Spleen (tissue), 11 donors: Measurements from ENCODE around the gene DTX4. TPM values are rescaled to one million over a fixed set of nuclear protein-coding genes. Genes with fewer than 3 reads are reported as not detected.

Source experiments
- DNase-seq: peaks from one replicate; pipeline ENCODE4 v3.0.0-alpha.2; 2020
- H3K27ac ChIP-seq, 8 donors: fragments of 200-600 bp; sonication (generic) in 7 of 8; 1 replicate in 4 of 8; 2 replicates in 4 of 8; pipeline versions ENCODE4 v1.5.0 to v1.8.0; 2016 to 2021; ENCODE audit warnings: inconsistent platforms in 4 of 8, mild to moderate bottlenecking in 4 of 8, moderate library complexity in 1 of 8
- H3K27me3 ChIP-seq, 7 donors: fragments of 200-600 bp; sonication (generic) in 6 of 7; replicated peaks in 1 of 7; 1 replicate in 4 of 7; 2 replicates in 3 of 7; pipeline versions ENCODE4 v1.5.0 to v1.8.0; 2016 to 2021; ENCODE audit warnings: inconsistent platforms in 3 of 7, mild to moderate bottlenecking in 1 of 7
- H3K36me3 ChIP-seq, 6 donors: fragments of 200-600 bp; sonication (generic) in 5 of 6; 1 replicate in 4 of 6; 2 replicates in 2 of 6; pipeline versions ENCODE4 v1.5.0 to v1.8.0; 2016 to 2021; ENCODE audit warnings: inconsistent platforms in 2 of 6
- H3K4me1 ChIP-seq, 6 donors: fragments of 200-600 bp; sonication (generic) in 5 of 6; 1 replicate in 3 of 6; 2 replicates in 3 of 6; pipeline versions ENCODE4 v1.5.0 to v1.8.0; 2016 to 2021; ENCODE audit warnings: inconsistent platforms in 3 of 6
- H3K4me3 ChIP-seq, 8 donors: fragments of 200-600 bp; sonication (generic) in 7 of 8; 1 replicate in 4 of 8; 2 replicates in 4 of 8; pipeline versions ENCODE4 v1.5.0 to v1.8.0; 2016 to 2021; ENCODE audit warnings: inconsistent platforms in 4 of 8, mild to moderate bottlenecking in 4 of 8, moderate library complexity in 2 of 8
- H3K9me3 ChIP-seq, 8 donors: fragments of 200-600 bp; sonication (generic) in 7 of 8; 1 replicate in 4 of 8; 2 replicates in 4 of 8; pipeline versions ENCODE4 v1.5.0 to v1.8.0; 2016 to 2021; ENCODE audit warnings: inconsistent platforms in 4 of 8
- POLR2A ChIP-seq, 3 donors: fragments of 450-650 bp; IDR thresholded peaks; one replicate each; pipeline ENCODE4 v1.5.1; 2017; ENCODE audit warnings: antibody characterized with exemption in 3 of 3, mild to moderate bottlenecking in 1 of 3
- POLR2AphosphoS5 ChIP-seq, 3 donors: sonication (generic); formaldehyde crosslinking; IDR thresholded peaks; one replicate each; pipeline ENCODE4 v1.5.1; 2017; ENCODE audit warnings: antibody characterized with exemption in 3 of 3
- WGBS, 5 donors: extraction: QIAGEN DNeasy Blood & Tissue Kit in 3 of 5; methylation state at CpG; one replicate each; pipeline versions ENCODE4 v1.1.5 to v1.1.7; 2013 to 2018; 5-methylcytosine and 5-hydroxymethylcytosine counted together
- intact Hi-C: fragments of 100-400 bp; cut with DNase I; formaldehyde crosslinking; loops from one replicate; pipeline ENCODE4 v1.15.0; 2023; ENCODE audit warnings: low total_unique reads
- polyA plus RNA-seq, 3 donors: library from polyadenylated mRNA; stranded (reverse); fragments of 200-250 nt; gene quantifications; one replicate each; pipeline ENCODE4 v1.2.1, GENCODE V29; 2013
- total RNA-seq, 7 donors: library from RNA; depleted of rRNA in 3 of 7; stranded (reverse); fragments of >200 nt in 3 of 7; fragmentation: NEBNext Ultra II Directional in 4 of 7; extraction: Animal tissue kit (Norgen Biotek cat#: 25700) in 4 of 7; gene quantifications; one replicate each; pipeline versions ENCODE4 v1.1.0 to v1.2.1, GENCODE V29; 2016 to 2021
- TF ChIP-seq, protein P1 (sequence below), 11 experiments: fragments of 200-600 bp in 7 of 11; fragments of 450-650 bp in 4 of 11; sonication (generic) in 4 of 11; IDR thresholded peaks in 8 of 11; conservative IDR thresholded peaks in 3 of 11; 1 replicate in 7 of 11; 2 replicates in 4 of 11; pipeline versions ENCODE4 v1.4.0 to v1.8.0; 2016 to 2021; ENCODE audit warnings: antibody characterized with exemption in 11 of 11, inconsistent platforms in 4 of 11, mild to moderate bottlenecking in 1 of 11
- donor health status: healthy with polysubstance abuse.
- donor health status: DM: no; HTN: no; CAD: no; lungs with moderate emphysema.
- donor health status: DM: no; HTN: no; CAD: no.
- donor health status: Bipolar disorder and iron deficiency.
- donor health status: healthy.
- donor health status: DM: no; HTN: no; CAD: no.
- donor health status: DM: yes; HTN: yes; CAD: no.

Gene DTX4
- total and polyA plus RNA-seq, 10 donors = 3.9 to 19.1 (median 9.6) TPM

DNA sequence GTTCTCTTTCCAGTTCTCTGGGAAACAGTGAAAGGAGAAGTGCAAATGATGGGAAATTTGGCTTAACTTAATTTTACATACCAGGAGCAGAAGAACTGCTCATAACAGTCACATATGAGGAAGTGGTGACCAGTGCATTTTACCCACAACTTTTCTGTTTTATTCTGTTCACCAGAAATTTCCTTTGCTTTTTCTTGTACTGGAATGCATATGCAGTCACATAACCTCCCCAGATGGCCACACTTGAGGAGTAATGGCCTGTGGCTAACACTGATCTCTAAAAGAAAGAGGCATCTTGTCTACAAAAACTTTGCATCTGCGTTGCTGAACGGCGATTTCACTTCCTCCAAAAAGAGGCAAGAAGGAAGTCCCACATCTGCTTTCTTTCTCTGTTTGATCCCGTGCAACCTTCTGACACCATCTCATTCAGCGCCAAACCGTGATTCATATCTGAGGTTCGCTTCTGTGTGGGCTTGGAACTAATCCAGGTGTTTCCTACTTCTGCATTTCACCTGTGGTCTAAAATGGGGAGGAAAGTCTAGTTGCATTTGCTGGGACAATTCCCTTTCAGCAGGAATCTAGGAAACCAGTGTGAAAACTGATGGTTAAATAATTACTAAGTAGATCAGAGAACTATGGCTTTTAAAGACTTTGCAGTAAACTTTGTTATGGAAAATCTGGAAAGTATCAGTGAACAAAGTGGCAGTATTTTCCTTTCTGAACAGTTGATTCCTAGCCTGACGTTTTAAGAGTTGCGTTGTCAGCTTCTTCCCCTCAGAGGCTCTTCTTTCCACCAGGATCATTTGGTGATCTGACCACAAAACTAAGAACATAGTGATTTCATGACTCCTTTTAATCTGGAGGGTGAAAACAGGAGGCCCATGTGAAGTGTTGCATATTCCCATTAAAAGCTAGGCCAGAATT, 45.0 kb downstream of the DTX4 start:
- intact Hi-C loops = no loop called here
- no peaks in the 10 kb centered on the region for H3K36me3 ChIP-seq
- WGBS, 5 donors = 12 to 15% (median 14%) methylated on average over 9 of the region's 9 CpGs
- peak overlapping the region; percentile 43 to 88 (median 83) for H3K27ac ChIP-seq
- DNase-seq = peak; percentile 80
- H3K4me1 ChIP-seq = peaks cover 14 to 95% (median 48%) of the 10 kb centered on the region in 6 donors
- H3K4me3 ChIP-seq = peak overlapping the region in 1 of 8 donors; percentile 54
- no peaks in the 10 kb centered on the region for H3K9me3 ChIP-seq
- H3K27me3 ChIP-seq = no peaks in the 10 kb centered on the region
- TF ChIP-seq POLR2A (IDR thresholded peaks at IDR 0.05) (no peak), POLR2AphosphoS5 (IDR thresholded peaks at IDR 0.05) (peak in 1 of 3 donors; percentile 86)
- TF ChIP-seq, protein P1, sequence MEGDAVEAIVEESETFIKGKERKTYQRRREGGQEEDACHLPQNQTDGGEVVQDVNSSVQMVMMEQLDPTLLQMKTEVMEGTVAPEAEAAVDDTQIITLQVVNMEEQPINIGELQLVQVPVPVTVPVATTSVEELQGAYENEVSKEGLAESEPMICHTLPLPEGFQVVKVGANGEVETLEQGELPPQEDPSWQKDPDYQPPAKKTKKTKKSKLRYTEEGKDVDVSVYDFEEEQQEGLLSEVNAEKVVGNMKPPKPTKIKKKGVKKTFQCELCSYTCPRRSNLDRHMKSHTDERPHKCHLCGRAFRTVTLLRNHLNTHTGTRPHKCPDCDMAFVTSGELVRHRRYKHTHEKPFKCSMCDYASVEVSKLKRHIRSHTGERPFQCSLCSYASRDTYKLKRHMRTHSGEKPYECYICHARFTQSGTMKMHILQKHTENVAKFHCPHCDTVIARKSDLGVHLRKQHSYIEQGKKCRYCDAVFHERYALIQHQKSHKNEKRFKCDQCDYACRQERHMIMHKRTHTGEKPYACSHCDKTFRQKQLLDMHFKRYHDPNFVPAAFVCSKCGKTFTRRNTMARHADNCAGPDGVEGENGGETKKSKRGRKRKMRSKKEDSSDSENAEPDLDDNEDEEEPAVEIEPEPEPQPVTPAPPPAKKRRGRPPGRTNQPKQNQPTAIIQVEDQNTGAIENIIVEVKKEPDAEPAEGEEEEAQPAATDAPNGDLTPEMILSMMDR (IDR thresholded peaks at IDR 0.05 in 8 of 11, conservative IDR thresholded peaks at IDR 0.05 in 3 of 11) = peak in 1 of 11 experiments; percentile 6

DNA sequence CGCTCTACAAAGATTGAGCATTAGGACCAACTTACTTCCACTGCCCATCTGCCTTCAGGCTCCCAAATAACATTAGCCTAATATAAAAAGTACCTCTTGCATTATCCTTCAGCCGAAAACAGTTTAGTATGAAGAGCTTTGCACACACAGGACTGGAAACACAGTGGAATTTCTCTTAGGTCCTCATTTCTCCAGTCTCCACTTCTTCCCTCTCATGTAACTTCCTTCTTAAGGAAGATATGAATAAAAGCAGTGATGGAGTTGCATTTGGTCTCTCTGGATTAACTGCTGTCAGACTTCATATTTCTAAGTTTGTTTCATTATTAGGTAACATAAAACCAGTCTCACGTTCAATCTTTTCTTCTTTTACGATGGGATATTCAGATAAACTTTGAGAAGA, 46.4 kb downstream of the DTX4 start:
- intact Hi-C loops = no loop called here
- Histone ChIP-seq H3K27me3 (no peaks in the 10 kb centered on the region), H3K4me1 (peaks cover 14 to 96% (median 47%) of the 10 kb centered on the region in 6 donors), H3K36me3 (no peaks in the 10 kb centered on the region), H3K9me3 (no peaks in the 10 kb centered on the region), H3K27ac (peak overlapping the region in 5 of 8 donors; percentile 83 to 88 (median 85)), H3K4me3 (peak overlapping the region in 1 of 8 donors; percentile 24)
- no peak for DNase-seq
- no peak for TF ChIP-seq POLR2AphosphoS5 (IDR thresholded peaks at IDR 0.05)
- WGBS, 5 donors = 89 to 96% (median 91%) methylated on average over 4 of the region's 4 CpGs

DNA sequence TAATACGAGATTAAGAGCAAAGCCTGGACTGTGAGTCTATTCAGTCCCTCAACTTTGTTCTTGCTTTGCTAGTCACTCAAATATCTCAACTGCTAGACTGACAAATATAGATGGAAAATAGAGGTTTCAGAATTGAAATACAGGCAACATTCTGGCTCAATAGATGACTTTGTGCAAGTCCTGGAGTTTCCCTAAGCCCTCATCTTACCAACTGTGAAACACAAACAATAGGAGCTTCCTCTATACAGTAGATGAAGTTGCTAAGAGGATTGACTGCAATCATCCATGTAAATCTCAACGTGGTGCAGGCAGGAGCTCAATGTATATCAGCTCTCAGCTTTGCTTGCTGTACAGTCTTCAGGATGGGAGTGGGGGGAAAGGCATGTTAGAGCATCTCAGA, 47.0 kb downstream of the DTX4 start:
- Histone ChIP-seq H3K4me3 (no peak overlapping the region), H3K4me1 (peaks cover 14 to 96% (median 49%) of the 10 kb centered on the region in 6 donors), H3K9me3 (no peaks in the 10 kb centered on the region), H3K36me3 (no peaks in the 10 kb centered on the region), H3K27me3 (no peaks in the 10 kb centered on the region), H3K27ac (peak overlapping the region in 1 of 8 donors; percentile 88)
- WGBS, 5 donors = 57 to 68% (median 59%) methylated on average over 2 of the region's 2 CpGs
- TF ChIP-seq POLR2AphosphoS5 (IDR thresholded peaks at IDR 0.05) = no peak
- TF ChIP-seq, protein P1 (IDR thresholded peaks at IDR 0.05 in 8 of 11, conservative IDR thresholded peaks at IDR 0.05 in 3 of 11) = no peak
- TF ChIP-seq POLR2A (IDR thresholded peaks at IDR 0.05) = no peak
- DNase-seq = no peak
- intact Hi-C loops = no loop called here

DNA sequence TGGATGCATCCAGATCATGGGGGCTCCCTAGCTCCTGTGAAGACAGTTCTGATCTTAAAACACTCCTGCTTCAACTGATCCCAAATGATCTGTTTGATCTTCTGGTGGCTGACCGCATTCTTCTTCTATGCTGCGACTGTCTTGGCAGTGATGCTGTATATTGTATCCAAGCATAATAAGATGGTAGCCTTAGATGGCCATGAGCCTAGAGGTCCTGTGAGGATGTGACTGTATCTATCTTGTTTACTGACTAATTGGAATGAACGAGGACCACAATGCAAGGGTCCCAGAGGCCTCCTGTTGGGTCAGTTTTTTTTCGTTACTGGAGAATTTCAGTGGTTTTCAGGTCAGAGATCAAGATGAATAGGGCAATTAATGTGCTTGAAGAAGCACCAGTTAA, 47.9 kb downstream of the DTX4 start:
- 77 to 90% (median 84%) methylated on average over 4 of the region's 4 CpGs for WGBS, 5 donors
- Histone ChIP-seq H3K27ac (no peak overlapping the region), H3K36me3 (no peaks in the 10 kb centered on the region), H3K4me1 (peaks cover 21 to 96% (median 58%) of the 10 kb centered on the region in 6 donors), H3K27me3 (no peaks in the 10 kb centered on the region), H3K4me3 (no peak overlapping the region), H3K9me3 (no peaks in the 10 kb centered on the region)
- intact Hi-C loops = no loop called here
- no peak for DNase-seq
- TF ChIP-seq POLR2A (IDR thresholded peaks at IDR 0.05) = no peak
- TF ChIP-seq POLR2AphosphoS5 (IDR thresholded peaks at IDR 0.05) = no peak

DNA sequence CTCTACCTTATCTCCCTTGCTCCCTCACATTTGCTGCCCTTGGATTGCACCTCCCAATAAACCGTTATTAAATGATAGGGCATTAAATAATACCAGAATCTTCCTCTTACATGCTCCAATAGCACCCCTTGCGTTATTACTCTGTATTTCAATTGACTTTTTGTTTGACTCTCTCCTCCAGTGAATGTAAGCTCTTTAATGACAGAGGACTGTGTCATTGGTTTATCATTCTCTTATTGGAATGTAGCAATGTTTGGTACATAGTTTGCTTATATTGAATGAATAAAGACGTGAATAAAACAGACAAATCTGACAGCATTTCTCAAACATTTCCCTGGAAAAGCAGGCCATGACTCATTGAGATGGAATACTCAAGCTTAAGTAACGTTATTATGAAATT, 49.5 kb downstream of the DTX4 start:
- H3K4me1 ChIP-seq = peaks cover 25 to 96% (median 60%) of the 10 kb centered on the region in 6 donors
- intact Hi-C loops = no loop called here
- H3K27me3 ChIP-seq = no peaks in the 10 kb centered on the region
- no peak for TF ChIP-seq POLR2A (IDR thresholded peaks at IDR 0.05)
- TF ChIP-seq, protein P1 (IDR thresholded peaks at IDR 0.05 in 8 of 11, conservative IDR thresholded peaks at IDR 0.05 in 3 of 11) = no peak
- TF ChIP-seq POLR2AphosphoS5 (IDR thresholded peaks at IDR 0.05) = no peak
- peak overlapping the region in 1 of 8 donors; percentile 42 for H3K4me3 ChIP-seq
- H3K36me3 ChIP-seq = no peaks in the 10 kb centered on the region
- peak overlapping the region; percentile 31 to 90 (median 84) for H3K27ac ChIP-seq
- H3K9me3 ChIP-seq = no peaks in the 10 kb centered on the region
- DNase-seq = no peak
- 62 to 90% (median 71%) methylated on average over 4 of the region's 4 CpGs for WGBS, 5 donors
